Medulla oblongata (tissue), 1 donor: ENCODE results near the gene TNK1.
"Not testable (repeated sequence)": the region's sequence is repeated elsewhere in the genome, so short reads cannot be mapped to it uniquely, and the experiment has no call there.

Experiments used
- DNase-seq: peaks from one replicate; pipeline ENCODE4 v3.0.0-alpha.2; 2015; ENCODE audit errors: extremely low spot score

The TNK1 gene

GRCh38 chr17:7355053-7355452 lies 25.8 kb upstream of the TNK1 start, which contains the start of gene TMEM95:
TMEM95 (plus strand) TSS chr17:7355156; CDS start chr17:7355205, 49 bp downstream.
- DNase-seq, result peak; percentile 85

GRCh38 chr17:7355573-7355972 lies 25.3 kb upstream of the TNK1 start:
- DNase-seq, result no peak

- peak; percentile 74 for DNase-seq
These were observed 24.8 kb upstream of the TNK1 start for GRCh38 chr17:7356072-7356549.

GRCh38 chr17:7356756-7357155 lies 24.1 kb upstream of the TNK1 start:
- DNase-seq, result no peak

- no peak for DNase-seq
These were observed 23.5 kb upstream of the TNK1 start for GRCh38 chr17:7357381-7357780.

- no peak for DNase-seq
These were observed 19.0 kb upstream of the TNK1 start for GRCh38 chr17:7361906-7362305.

GRCh38 chr17:7363311-7363710 lies 17.6 kb upstream of the TNK1 start:
- no peak for DNase-seq

GRCh38 chr17:7365963-7366362 lies 14.9 kb upstream of the TNK1 start:
- DNase-seq, result not testable (repeated sequence)

- DNase-seq, result no peak
These were observed 13.8 kb upstream of the TNK1 start for GRCh38 chr17:7367083-7367482.

GRCh38 chr17:7367918-7368598 lies 12.8 kb upstream of the TNK1 start:
- no peak for DNase-seq

- DNase-seq, result not testable (repeated sequence)
These were observed 12.3 kb upstream of the TNK1 start for GRCh38 chr17:7368599-7368994.

GRCh38 chr17:7369825-7370224 lies 11.1 kb upstream of the TNK1 start:
- no peak for DNase-seq

- no peak for DNase-seq
These were observed 10.0 kb upstream of the TNK1 start for GRCh38 chr17:7370853-7371252.

- no peak for DNase-seq
These were observed 6.5 kb upstream of the TNK1 start for GRCh38 chr17:7374353-7374752.

GRCh38 chr17:7379134-7379533 lies 1.8 kb upstream of the TNK1 start:
- DNase-seq, result no peak

- DNase-seq, result no peak
These were observed 568 bp upstream of the TNK1 start for GRCh38 chr17:7380321-7380720.

GRCh38 chr17:7382901-7383300 lies 2.0 kb downstream of the TNK1 start:
- DNase-seq, result no peak

GRCh38 chr17:7383371-7383741 lies 2.5 kb downstream of the TNK1 start:
- no peak for DNase-seq

GRCh38 chr17:7383742-7384488 lies 3.0 kb downstream of the TNK1 start:
- DNase-seq, result no peak

GRCh38 chr17:7384489-7385081 lies 3.7 kb downstream of the TNK1 start:
- no peak for DNase-seq

GRCh38 chr17:7388856-7389255 lies 8.0 kb downstream of the TNK1 start:
- no peak for DNase-seq

- DNase-seq, result no peak
These were observed 9.3 kb downstream of the TNK1 start for GRCh38 chr17:7389924-7390910.
